Adrenal gland (tissue), 5 donors: Measurements from ENCODE around the gene MAFF.

Source experiments
- POLR2A ChIP-seq, 2 donors: fragments of 450-650 bp; IDR thresholded peaks; one replicate each; pipeline ENCODE4 v1.6.1; 2017; ENCODE audit warnings: antibody characterized with exemption in 2 of 2, mild to moderate bottlenecking in 2 of 2, moderate library complexity in 1 of 2
- TF ChIP-seq, protein P1 (sequence below), 6 experiments: fragments of 450-650 bp in 4 of 6; fragments of 200-600 bp in 2 of 6; sonication (generic) in 1 of 6; IDR thresholded peaks; 1 replicate in 5 of 6; 2 replicates in 1 of 6; pipeline versions ENCODE4 v1.5.1 to v1.8.0; 2016 to 2021; ENCODE audit warnings: antibody characterized with exemption in 6 of 6, mild to moderate bottlenecking in 2 of 6, moderate library complexity in 1 of 6
- donor health status: DM: no; HTN: no; CAD: no.

DNA sequence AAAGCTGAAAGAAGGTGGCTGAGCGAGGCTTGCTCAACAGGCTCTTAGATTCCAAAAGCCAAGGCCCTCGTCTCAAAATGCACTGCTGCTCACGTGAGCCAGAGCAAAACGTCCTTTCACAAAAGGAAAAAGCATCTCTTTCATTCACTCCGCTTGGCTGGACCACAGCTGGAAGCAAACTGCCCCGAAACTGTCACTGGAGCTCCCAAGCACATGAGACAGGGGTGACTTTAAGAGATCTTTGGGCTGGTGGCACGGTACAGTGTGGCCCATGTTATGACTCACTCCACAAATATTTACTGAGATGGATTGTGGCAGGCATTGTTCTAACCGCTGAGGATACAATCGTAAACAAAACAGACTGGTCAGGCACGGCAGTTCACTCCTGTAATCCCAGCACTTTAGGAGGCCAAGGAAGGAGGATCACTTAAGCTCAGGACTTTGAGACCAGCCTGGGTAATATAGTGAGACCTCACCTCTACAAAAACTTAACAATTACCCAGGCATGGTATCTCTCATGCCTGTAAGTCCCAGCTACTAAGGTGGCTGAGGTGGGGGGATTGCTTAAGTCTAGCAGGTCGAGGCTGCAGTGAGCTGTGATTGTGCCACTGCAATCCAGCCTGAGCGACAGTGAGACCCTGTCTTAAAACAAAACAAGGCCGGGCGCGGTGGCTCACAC, 23.7 kb upstream of the MAFF start:
- TF ChIP-seq, protein P1, sequence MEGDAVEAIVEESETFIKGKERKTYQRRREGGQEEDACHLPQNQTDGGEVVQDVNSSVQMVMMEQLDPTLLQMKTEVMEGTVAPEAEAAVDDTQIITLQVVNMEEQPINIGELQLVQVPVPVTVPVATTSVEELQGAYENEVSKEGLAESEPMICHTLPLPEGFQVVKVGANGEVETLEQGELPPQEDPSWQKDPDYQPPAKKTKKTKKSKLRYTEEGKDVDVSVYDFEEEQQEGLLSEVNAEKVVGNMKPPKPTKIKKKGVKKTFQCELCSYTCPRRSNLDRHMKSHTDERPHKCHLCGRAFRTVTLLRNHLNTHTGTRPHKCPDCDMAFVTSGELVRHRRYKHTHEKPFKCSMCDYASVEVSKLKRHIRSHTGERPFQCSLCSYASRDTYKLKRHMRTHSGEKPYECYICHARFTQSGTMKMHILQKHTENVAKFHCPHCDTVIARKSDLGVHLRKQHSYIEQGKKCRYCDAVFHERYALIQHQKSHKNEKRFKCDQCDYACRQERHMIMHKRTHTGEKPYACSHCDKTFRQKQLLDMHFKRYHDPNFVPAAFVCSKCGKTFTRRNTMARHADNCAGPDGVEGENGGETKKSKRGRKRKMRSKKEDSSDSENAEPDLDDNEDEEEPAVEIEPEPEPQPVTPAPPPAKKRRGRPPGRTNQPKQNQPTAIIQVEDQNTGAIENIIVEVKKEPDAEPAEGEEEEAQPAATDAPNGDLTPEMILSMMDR (IDR thresholded peaks at IDR 0.05) = no peak
- peak in 1 of 2 donors; percentile 69 for TF ChIP-seq POLR2A (IDR thresholded peaks at IDR 0.05)
